Fibroblast of lung (primary cell): ENCODE results near the gene TTC33. TPM values are rescaled to one million over a fixed set of nuclear protein-coding genes. Genes with fewer than 3 reads are reported as not detected.
A peak's percentile ranks its signal among the peaks of the same experiment; 100 is the strongest.

Experiments
- DNase-seq, 2 donors: peaks; one replicate each; pipeline versions ENCODE4 v3.0.0 to v3.0.0-alpha.2; 2010; ENCODE audit warnings: low read depth in 2 of 2
- H2AFZ ChIP-seq: 2 replicates; pipeline ENCODE4 v1.5.1; 2012; ENCODE audit warnings: low read length, control low read depth, inconsistent platforms
- H3K27ac ChIP-seq: 2 replicates; pipeline ENCODE4 v1.5.1; 2011; ENCODE audit warnings: low read length, control low read depth; ENCODE audit not compliant: insufficient read depth
- H3K27me3 ChIP-seq: 2 replicates; pipeline ENCODE4 v1.5.1; 2011; ENCODE audit warnings: mild to moderate bottlenecking, low read length; ENCODE audit not compliant: control insufficient read depth, insufficient read depth
- H3K36me3 ChIP-seq: 2 replicates; pipeline ENCODE4 v1.5.1; 2011; ENCODE audit warnings: low read length; ENCODE audit not compliant: control insufficient read depth, insufficient read depth
- H3K4me1 ChIP-seq: 2 replicates; pipeline ENCODE4 v1.5.1; 2011; ENCODE audit warnings: low read length; ENCODE audit not compliant: control insufficient read depth, insufficient read depth; ENCODE audit errors: extremely low read depth
- H3K4me2 ChIP-seq: 2 replicates; pipeline ENCODE4 v1.5.1; 2011; ENCODE audit warnings: low read length, control low read depth; ENCODE audit not compliant: insufficient read depth; ENCODE audit errors: extremely low read depth
- H3K4me3 ChIP-seq, 4 experiments: fragments of 200-600 bp in 1 of 4; sonication (generic) in 1 of 4; replicated peaks in 1 of 4; 2 replicates each; pipeline ENCODE4 v1.5.1; 2011 to 2016; ENCODE audit warnings: low read length in 4 of 4, low read depth in 3 of 4, mild to moderate bottlenecking in 3 of 4, control low read depth in 2 of 4, inconsistent platforms in 1 of 4, mixed read lengths in 1 of 4; ENCODE audit not compliant: insufficient read depth in 1 of 4; ENCODE audit errors: control extremely low read depth in 1 of 4
- H3K79me2 ChIP-seq: 2 replicates; pipeline ENCODE4 v1.5.1; 2012; ENCODE audit warnings: mild to moderate bottlenecking, low read length, inconsistent platforms; ENCODE audit not compliant: control insufficient read depth, insufficient read depth
- H3K9ac ChIP-seq: 2 replicates; pipeline ENCODE4 v1.5.1; 2011; ENCODE audit warnings: mild to moderate bottlenecking, low read length, control low read depth; ENCODE audit not compliant: insufficient read depth
- H3K9me3 ChIP-seq: 2 replicates; pipeline ENCODE4 v1.5.1; 2012; ENCODE audit warnings: low read depth, low read length; ENCODE audit not compliant: control insufficient read depth, insufficient read depth
- H4K20me1 ChIP-seq: 2 replicates; pipeline ENCODE4 v1.5.1; 2011; ENCODE audit warnings: low read length; ENCODE audit not compliant: control insufficient read depth, insufficient read depth; ENCODE audit errors: extremely low read depth
- CTCF ChIP-seq, 2 donors: IDR thresholded peaks in 1 of 2; conservative IDR thresholded peaks in 1 of 2; 1 replicate in 1 of 2; 2 replicates in 1 of 2; pipeline ENCODE4 v1.5.1; 2011 to 2012; ENCODE audit warnings: low read length in 2 of 2, control low read depth in 1 of 2, inconsistent platforms in 1 of 2, low read depth in 1 of 2, mild to moderate bottlenecking in 1 of 2
- EZH2 ChIP-seq: IDR thresholded peaks from 2 replicates; pipeline ENCODE4 v1.5.1; 2012; ENCODE audit warnings: low read length, control low read depth, mild to moderate bottlenecking; ENCODE audit errors: missing control alignments
- polyA plus RNA-seq, 2 donors: library from polyadenylated mRNA; depleted of rRNA in 1 of 2; stranded (reverse) in 1 of 2; unstranded in 1 of 2; fragments of >200 nt; gene quantifications; 2 replicates each; pipeline ENCODE4 v1.2.1, GENCODE V29; 2011 to 2012; ENCODE audit warnings: missing spikeins in 1 of 2
- total RNA-seq: library from RNA; depleted of rRNA; stranded (reverse); fragments of >200 nt; gene quantifications from 2 replicates; pipeline ENCODE4 v1.2.1, GENCODE V29; 2014

Gene TTC33
- total and polyA plus RNA-seq, 2 donors (not counting 1 experiment from before 2014, with no cell fraction given): 8.7 to 16.3 TPM

GRCh38 chr5:40784027-40784653 lies 28.4 kb upstream of the TTC33 start:
- H4K20me1 ChIP-seq: peaks cover 3% of the 10 kb centered on the region

GRCh38 chr5:40781843-40782409 lies 26.2 kb upstream of the TTC33 start:
- Histone ChIP-seq H3K9ac (no peak overlapping the region), H3K4me2 (no peak overlapping the region), H3K27ac (no peak overlapping the region), H2AFZ (no peak overlapping the region), H3K4me3 (no peak overlapping the region), H3K9me3 (no peaks in the 10 kb centered on the region), H4K20me1 (peaks cover 3% of the 10 kb centered on the region), H3K27me3 (no peaks in the 10 kb centered on the region), H3K36me3 (no peaks in the 10 kb centered on the region), H3K79me2 (peaks cover 94% of the 10 kb centered on the region), H3K4me1 (peaks cover 6% of the 10 kb centered on the region)
- peak; percentile 63 to 83 for DNase-seq
- TF ChIP-seq CTCF (conservative IDR thresholded peaks at IDR 0.05 in 1 of 2, IDR thresholded peaks at IDR 0.05 in 1 of 2; ENCODE audit: low read depth in 1 of 2, low read length in 2 of 2) (no peak), EZH2 (no peak)

More at GRCh38 chr5:40784027-40784653, 28.4 kb upstream of the TTC33 start:
- DNase-seq: no peak
- H2AFZ ChIP-seq: no peak overlapping the region
- no peak overlapping the region for H3K27ac ChIP-seq
- H3K4me3 ChIP-seq: no peak overlapping the region
- H3K79me2 ChIP-seq: peaks cover 97% of the 10 kb centered on the region
- H3K9ac ChIP-seq: no peak overlapping the region
- H3K27me3 ChIP-seq: no peaks in the 10 kb centered on the region
- TF ChIP-seq EZH2 (no peak), CTCF (conservative IDR thresholded peaks at IDR 0.05 in 1 of 2, IDR thresholded peaks at IDR 0.05 in 1 of 2; ENCODE audit: low read depth in 1 of 2, low read length in 2 of 2) (no peak)
- H3K4me2 ChIP-seq: no peak overlapping the region
- no peaks in the 10 kb centered on the region for H3K36me3 ChIP-seq
- no peaks in the 10 kb centered on the region for H3K9me3 ChIP-seq
- H3K4me1 ChIP-seq: peaks cover 6% of the 10 kb centered on the region

- DNase-seq: no peak
- Histone ChIP-seq H3K4me2 (no peak overlapping the region), H3K9me3 (no peaks in the 10 kb centered on the region), H2AFZ (no peak overlapping the region), H3K36me3 (no peaks in the 10 kb centered on the region), H4K20me1 (peaks cover 3% of the 10 kb centered on the region), H3K79me2 (peaks cover 92% of the 10 kb centered on the region), H3K9ac (no peak overlapping the region), H3K4me1 (peaks cover 6% of the 10 kb centered on the region), H3K27me3 (no peaks in the 10 kb centered on the region), H3K27ac (no peak overlapping the region), H3K4me3 (no peak overlapping the region)
- no peak for TF ChIP-seq CTCF (conservative IDR thresholded peaks at IDR 0.05 in 1 of 2, IDR thresholded peaks at IDR 0.05 in 1 of 2; ENCODE audit: low read depth in 1 of 2, low read length in 2 of 2)
- TF ChIP-seq EZH2: no peak
Observed at GRCh38 chr5:40780858-40781257, 25.1 kb upstream of the TTC33 start.
